CD8-positive, alpha-beta memory T cell (primary cell): ENCODE results near the gene CTNNAL1. TPM values are rescaled to one million over a fixed set of nuclear protein-coding genes. Genes with fewer than 3 reads are reported as not detected.

Source experiments
- CTCF ChIA-PET: fragments of 350-600 bp; sonication (Branson Sonifier 250); formaldehyde crosslinking; loops from one replicate; lab custom pipeline; 2021; ENCODE audit warnings: antibody characterized with exemption; lab: Charles Lee
- POLR2A ChIA-PET: fragments of 350-600 bp; sonication (Branson Sonifier 250); formaldehyde crosslinking; loops from one replicate; lab custom pipeline; 2021; ENCODE audit warnings: antibody characterized with exemption; lab: Charles Lee
- DNase-seq, 5 donors: peaks; one replicate each; pipeline versions ENCODE4 v3.0.0 to v3.0.0-alpha.2; 2020 to 2022; ENCODE audit warnings: mixed read lengths in 1 of 5
- H3K27ac ChIP-seq: one replicate; pipeline ENCODE4 v1.7.0; 2013; ENCODE audit warnings: low read depth, mild to moderate bottlenecking, low read length, moderate library complexity
- H3K27me3 ChIP-seq: 2 replicates; pipeline ENCODE4 v1.7.0; 2013; ENCODE audit warnings: low read length, mild to moderate bottlenecking; ENCODE audit not compliant: insufficient read depth, poor library complexity, severe bottlenecking
- H3K36me3 ChIP-seq: 2 replicates; pipeline ENCODE4 v1.7.0; 2013; ENCODE audit warnings: mild to moderate bottlenecking, low read length, moderate library complexity; ENCODE audit not compliant: insufficient read depth
- H3K4me1 ChIP-seq: 2 replicates; pipeline ENCODE4 v1.7.0; 2013; ENCODE audit warnings: mild to moderate bottlenecking, low read length, moderate library complexity; ENCODE audit not compliant: insufficient read depth
- H3K4me3 ChIP-seq: 2 replicates; pipeline ENCODE4 v1.7.0; 2013; ENCODE audit warnings: mild to moderate bottlenecking, low read length
- H3K9me3 ChIP-seq: 2 replicates; pipeline ENCODE4 v1.7.0; 2013; ENCODE audit warnings: mild to moderate bottlenecking, low read length
- H3K27ac Mint-ChIP-seq, 8 donors: one replicate each; pipeline ENCODE4 v1.8.0; 2020 to 2021; ENCODE audit warnings: mixed read lengths in 8 of 8, mild to moderate bottlenecking in 6 of 8, inconsistent platforms in 3 of 8, moderate library complexity in 3 of 8
- H3K27me3 Mint-ChIP-seq, 2 donors: one replicate each; pipeline ENCODE4 v1.8.0; 2020 to 2021; ENCODE audit warnings: mixed read lengths in 2 of 2, mild to moderate bottlenecking in 1 of 2, moderate library complexity in 1 of 2
- H3K36me3 Mint-ChIP-seq, 3 donors: one replicate each; pipeline ENCODE4 v1.8.0; 2020 to 2021; ENCODE audit warnings: mixed read lengths in 3 of 3, inconsistent platforms in 1 of 3, mild to moderate bottlenecking in 1 of 3
- H3K4me1 Mint-ChIP-seq, 3 donors: one replicate each; pipeline ENCODE4 v1.8.0; 2020 to 2021; ENCODE audit warnings: mixed read lengths in 3 of 3, inconsistent platforms in 1 of 3, mild to moderate bottlenecking in 1 of 3
- H3K4me3 Mint-ChIP-seq, 7 donors: one replicate each; pipeline ENCODE4 v1.8.0; 2020 to 2021; ENCODE audit warnings: mixed read lengths in 7 of 7, mild to moderate bottlenecking in 6 of 7, moderate library complexity in 4 of 7, inconsistent platforms in 2 of 7
- H3K9me3 Mint-ChIP-seq, 5 donors: one replicate each; pipeline ENCODE4 v1.8.0; 2020 to 2022; ENCODE audit warnings: mixed read lengths in 5 of 5, mild to moderate bottlenecking in 3 of 5, moderate library complexity in 2 of 5, inconsistent platforms in 1 of 5
- polyA plus RNA-seq: library from polyadenylated mRNA; unstranded; fragments of 300-500 nt; fragmentation: Illumina TruSeq; gene quantifications from one replicate; pipeline ENCODE4 v1.2.3, GENCODE V29; 2021
- total RNA-seq, 2 experiments: library from RNA; stranded (reverse); gene quantifications; one replicate each; pipeline ENCODE4 v1.2.3, GENCODE V29; 2021

CTNNAL1 gene
- total and polyA plus RNA-seq, 3 experiments from 2014 or later, result 1.4 to 22.0 (median 19.1) TPM

DNA sequence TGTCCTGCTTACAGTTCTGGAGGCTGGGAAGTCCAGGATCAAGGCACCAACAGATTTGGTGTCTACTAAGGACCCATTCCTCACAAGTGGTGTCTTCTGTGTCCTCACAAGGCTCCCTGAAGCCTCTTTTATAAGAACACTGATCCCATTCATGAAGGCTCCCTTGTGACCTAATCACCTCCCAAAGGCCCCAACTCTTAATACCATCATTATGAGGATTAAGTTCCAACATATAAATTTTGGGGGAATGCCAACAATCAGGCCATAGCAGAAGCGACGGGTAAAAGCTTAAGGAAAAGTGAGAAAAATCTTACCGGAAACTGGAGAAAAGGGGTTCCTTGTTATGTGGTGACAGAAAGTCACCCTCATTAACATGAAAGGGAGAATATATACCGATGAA, 11.2 kb downstream of the CTNNAL1 start:
- Mint-ChIP-seq H3K36me3 (peaks cover 0 to 19% (median 7%) of the 10 kb centered on the region in 3 donors), H3K27me3 (peaks cover 3 to 10% of the 10 kb centered on the region in 2 donors), H3K4me3 (no peak overlapping the region), H3K9me3 (peaks cover 5 to 13% (median 12%) of the 10 kb centered on the region in 5 donors), H3K27ac (no peak overlapping the region), H3K4me1 (peaks cover 0 to 10% (median 2%) of the 10 kb centered on the region in 3 donors)
- Histone ChIP-seq H3K27ac (no peak overlapping the region), H3K36me3 (no peaks in the 10 kb centered on the region), H3K4me1 (no peaks in the 10 kb centered on the region), H3K9me3 (no peaks in the 10 kb centered on the region), H3K4me3 (no peak overlapping the region), H3K27me3 (no peaks in the 10 kb centered on the region)
- CTCF ChIA-PET, result no interaction called here
- POLR2A ChIA-PET, result no interaction called here
- DNase-seq, result no peak

DNA sequence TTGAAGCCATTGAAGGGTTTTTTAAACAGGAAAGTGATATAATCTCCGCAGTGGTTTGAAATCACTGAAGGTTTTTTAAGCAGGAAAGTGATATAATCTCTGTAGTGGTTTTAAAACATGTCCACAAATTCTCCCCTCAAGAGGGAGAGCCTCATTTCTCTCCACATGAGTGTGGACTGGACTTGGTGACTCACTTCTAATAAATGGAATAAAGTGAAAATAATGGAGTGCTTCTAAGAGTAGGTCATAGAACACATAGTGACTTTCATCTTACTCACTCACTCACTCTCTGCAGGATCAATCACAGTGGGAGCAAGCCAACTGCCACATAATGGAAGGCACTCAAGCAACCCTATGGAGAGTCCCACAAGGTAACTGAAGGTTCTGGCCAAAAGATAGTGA, 12.0 kb downstream of the CTNNAL1 start:
- H3K4me1 Mint-ChIP-seq, result peaks cover 0 to 10% (median 2%) of the 10 kb centered on the region in 3 donors

GRCh38 chr9:108997112-108997511, 16.2 kb downstream of the CTNNAL1 start:
- Mint-ChIP-seq H3K27ac (peak overlapping the region in 1 of 8 donors; percentile 9), H3K4me1 (peaks cover 2 to 18% (median 7%) of the 10 kb centered on the region in 3 donors), H3K27me3 (peaks cover 0 to 3% of the 10 kb centered on the region in 2 donors), H3K4me3 (no peak overlapping the region), H3K9me3 (peaks cover 0 to 3% (median 1%) of the 10 kb centered on the region in 5 donors), H3K36me3 (peaks cover 0 to 2% (median 1%) of the 10 kb centered on the region in 3 donors)
- no peaks in the 10 kb centered on the region for H3K4me1 ChIP-seq
- CTCF ChIA-PET, result no interaction called here
- no peaks in the 10 kb centered on the region for H3K27me3 ChIP-seq
- H3K9me3 ChIP-seq, result no peaks in the 10 kb centered on the region
- DNase-seq, result no peak
- POLR2A ChIA-PET, result no interaction called here
- no peaks in the 10 kb centered on the region for H3K36me3 ChIP-seq
- no peak overlapping the region for H3K4me3 ChIP-seq
- no peak overlapping the region for H3K27ac ChIP-seq

More for the DNA sequence above, 12.0 kb downstream of the CTNNAL1 start:
- H3K9me3 ChIP-seq, result no peaks in the 10 kb centered on the region
- no peaks in the 10 kb centered on the region for H3K27me3 ChIP-seq
- DNase-seq, result no peak
- Mint-ChIP-seq H3K36me3 (peaks cover 0 to 19% (median 7%) of the 10 kb centered on the region in 3 donors), H3K4me3 (no peak overlapping the region), H3K27me3 (peaks cover 2 to 9% of the 10 kb centered on the region in 2 donors), H3K27ac (peak overlapping the region in 1 of 8 donors; percentile 61), H3K9me3 (peaks cover 5 to 13% (median 12%) of the 10 kb centered on the region in 5 donors)
- POLR2A ChIA-PET, result no interaction called here
- no peak overlapping the region for H3K27ac ChIP-seq
- H3K4me1 ChIP-seq, result no peaks in the 10 kb centered on the region
- CTCF ChIA-PET, result no interaction called here
- H3K4me3 ChIP-seq, result no peak overlapping the region
- H3K36me3 ChIP-seq, result no peaks in the 10 kb centered on the region

- CTCF ChIA-PET, result no interaction called here
- H3K9me3 Mint-ChIP-seq, result peaks cover 0 to under 1% (median 0%) of the 10 kb centered on the region in 5 donors
- H3K36me3 Mint-ChIP-seq, result peaks cover 0 to 2% (median 0%) of the 10 kb centered on the region in 3 donors
- Histone ChIP-seq H3K36me3 (no peaks in the 10 kb centered on the region), H3K27ac (no peak overlapping the region), H3K9me3 (no peaks in the 10 kb centered on the region), H3K27me3 (no peaks in the 10 kb centered on the region), H3K4me3 (no peak overlapping the region), H3K4me1 (no peaks in the 10 kb centered on the region)
- H3K27ac Mint-ChIP-seq, result no peak overlapping the region
- H3K4me1 Mint-ChIP-seq, result peaks cover 2 to 18% (median 7%) of the 10 kb centered on the region in 3 donors
- POLR2A ChIA-PET, result no interaction called here
- no peak overlapping the region for H3K4me3 Mint-ChIP-seq
- H3K27me3 Mint-ChIP-seq, result peaks cover 0 to 3% of the 10 kb centered on the region in 2 donors
- no peak for DNase-seq
Observed at GRCh38 chr9:108996643-108997042, 16.7 kb downstream of the CTNNAL1 start.

- Mint-ChIP-seq H3K36me3 (no peaks in the 10 kb centered on the region), H3K27ac (no peak overlapping the region), H3K4me3 (no peak overlapping the region), H3K4me1 (peaks cover 0 to 8% (median 7%) of the 10 kb centered on the region in 3 donors), H3K9me3 (no peaks in the 10 kb centered on the region), H3K27me3 (peaks cover 0 to 3% of the 10 kb centered on the region in 2 donors)
- ChIA-PET POLR2A (no interaction called here), CTCF (no interaction called here)
- Histone ChIP-seq H3K27ac (no peak overlapping the region), H3K36me3 (no peaks in the 10 kb centered on the region), H3K4me1 (no peaks in the 10 kb centered on the region), H3K27me3 (no peaks in the 10 kb centered on the region), H3K4me3 (no peak overlapping the region), H3K9me3 (no peaks in the 10 kb centered on the region)
- no peak for DNase-seq
Observed at GRCh38 chr9:108994695-108995094, 18.6 kb downstream of the CTNNAL1 start.

GRCh38 chr9:108991479-108991878, 21.8 kb downstream of the CTNNAL1 start:
- Mint-ChIP-seq H3K4me1 (peaks cover 0 to 8% (median 7%) of the 10 kb centered on the region in 3 donors), H3K4me3 (no peak overlapping the region), H3K27me3 (peaks cover 0 to 3% of the 10 kb centered on the region in 2 donors), H3K27ac (no peak overlapping the region), H3K36me3 (peaks cover 0 to 5% (median 0%) of the 10 kb centered on the region in 3 donors), H3K9me3 (no peaks in the 10 kb centered on the region)
- no peaks in the 10 kb centered on the region for H3K27me3 ChIP-seq
- POLR2A ChIA-PET, result no interaction called here
- CTCF ChIA-PET, result no interaction called here
- DNase-seq, result no peak
- no peaks in the 10 kb centered on the region for H3K9me3 ChIP-seq
- no peak overlapping the region for H3K27ac ChIP-seq
- H3K4me3 ChIP-seq, result no peak overlapping the region
- no peaks in the 10 kb centered on the region for H3K4me1 ChIP-seq
- H3K36me3 ChIP-seq, result no peaks in the 10 kb centered on the region

GRCh38 chr9:108983885-108984284, 29.4 kb downstream of the CTNNAL1 start:
- no peak for DNase-seq
- Mint-ChIP-seq H3K4me1 (no peaks in the 10 kb centered on the region), H3K4me3 (no peak overlapping the region), H3K27ac (no peak overlapping the region), H3K27me3 (no peaks in the 10 kb centered on the region), H3K9me3 (no peaks in the 10 kb centered on the region), H3K36me3 (peaks cover 0 to 5% (median 0%) of the 10 kb centered on the region in 3 donors)
- H3K4me3 ChIP-seq, result no peak overlapping the region
- POLR2A ChIA-PET, result no interaction called here
- no peaks in the 10 kb centered on the region for H3K4me1 ChIP-seq
- CTCF ChIA-PET, result no interaction called here
- H3K9me3 ChIP-seq, result no peaks in the 10 kb centered on the region
- H3K27ac ChIP-seq, result no peak overlapping the region
- no peaks in the 10 kb centered on the region for H3K36me3 ChIP-seq
- H3K27me3 ChIP-seq, result no peaks in the 10 kb centered on the region

DNA sequence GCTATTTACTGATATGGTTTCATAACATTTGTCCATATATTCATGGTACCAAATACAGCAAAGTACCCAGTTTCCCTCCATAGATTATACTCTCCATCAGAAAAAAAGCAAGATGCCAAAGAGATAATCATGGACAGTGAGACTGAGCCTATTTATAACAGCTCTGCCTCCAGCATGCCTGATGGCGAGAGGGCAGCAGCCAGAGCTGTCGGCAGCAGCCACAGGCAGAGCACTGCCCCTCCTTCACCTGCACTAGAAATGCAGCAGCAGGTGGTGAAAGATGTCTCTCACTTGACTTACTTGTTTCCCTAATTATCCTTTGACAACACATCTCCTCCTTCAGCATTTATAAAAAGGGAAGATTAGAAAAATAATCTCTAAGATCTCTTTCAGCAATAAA, 32.4 kb downstream of the CTNNAL1 start:
- Mint-ChIP-seq H3K36me3 (no peaks in the 10 kb centered on the region), H3K27ac (no peak overlapping the region), H3K4me3 (no peak overlapping the region), H3K9me3 (no peaks in the 10 kb centered on the region), H3K27me3 (no peaks in the 10 kb centered on the region), H3K4me1 (no peaks in the 10 kb centered on the region)
- H3K4me3 ChIP-seq, result no peak overlapping the region
- no peaks in the 10 kb centered on the region for H3K9me3 ChIP-seq
- no peak for DNase-seq
- ChIA-PET POLR2A (no interaction called here), CTCF (no interaction called here)
- H3K27me3 ChIP-seq, result no peaks in the 10 kb centered on the region
- H3K36me3 ChIP-seq, result no peaks in the 10 kb centered on the region
- H3K4me1 ChIP-seq, result no peaks in the 10 kb centered on the region
- no peak overlapping the region for H3K27ac ChIP-seq
